DND-41 (cell line): ENCODE measurements around the gene CDH3.

Experiments used
- CTCF ChIP-seq: IDR thresholded peaks from 2 replicates; pipeline ENCODE4 v1.5.1; 2012; ENCODE audit warnings: borderline replicate concordance, low read length, moderate library complexity, mild to moderate bottlenecking; ENCODE audit not compliant: poor library complexity, severe bottlenecking; ENCODE audit errors: extremely low read depth
- EZH2 ChIP-seq: IDR thresholded peaks from 3 replicates; pipeline ENCODE4 v1.6.1; 2012; ENCODE audit warnings: borderline replicate concordance, low read depth, mild to moderate bottlenecking, moderate library complexity, low read length, inconsistent platforms; ENCODE audit not compliant: severe bottlenecking

- TF ChIP-seq CTCF (no peak), EZH2 (no peak)
These were observed 31.2 kb downstream of the CDH3 start for GRCh38 chr16:68676113-68676860.
